HCT116 (cell line): ENCODE results near the gene HTR5A. TPM values are rescaled to one million over a fixed set of nuclear protein-coding genes. Genes with fewer than 3 reads are reported as not detected.

Source experiments
- ATAC-seq: fragments of 200-7000 bp; cut with Tn5 transposase; 2 replicates; pipeline ENCODE4 v1.9.1; 2020; ENCODE audit warnings: mild to moderate bottlenecking, moderate library complexity
- BruUV-seq: library from RNA; stranded (reverse); fragments of 400-500 nt; replicated peaks from 2 replicates; lab custom pipeline; 2021; lab: Mats Ljungman, UMichigan
- CTCF ChIA-PET: fragments of 300-600 bp; sonication (Branson Sonifier 250); formaldehyde crosslinking; loops from one replicate; lab custom pipeline; 2021; ENCODE audit warnings: antibody characterized with exemption; lab: Charles Lee
- POLR2A ChIA-PET: fragments of 300-600, 350-600 bp; sonication (Branson Sonifier 250); formaldehyde crosslinking; loops from one replicate; lab custom pipeline; 2021; ENCODE audit warnings: antibody characterized with exemption; lab: Charles Lee
- RAD21 ChIA-PET, 2 experiments: fragments of 300-600 bp; sonication (Branson Sonifier 250); formaldehyde crosslinking; loops; one replicate each; lab custom pipeline; 2023; ENCODE audit warnings: low total read pairs in 2 of 2; ENCODE audit not compliant: uncharacterized antibody in 2 of 2, unreplicated experiment in 2 of 2, low non-redundant PET in 1 of 2; lab: Charles Lee
- DNase-seq: peaks from one replicate; pipeline ENCODE4 v3.0.0-alpha.2; 2010; ENCODE audit warnings: low read depth, low spot score
- H2AFZ ChIP-seq: fragments of 200-600 bp; shearing (Covaris generic), sonication (generic); 2 replicates; pipeline ENCODE4 v1.6.1; 2017; ENCODE audit warnings: low read depth, mixed run types, mixed read lengths, antibody characterized with exemption, low read length; ENCODE audit not compliant: poor library complexity, severe bottlenecking
- H3K27ac ChIP-seq: 2 replicates; pipeline ENCODE4 v1.5.1; 2012; ENCODE audit warnings: low read depth, low read length
- H3K27me3 ChIP-seq: fragments of 200-600 bp; sonication (generic); 2 replicates; pipeline ENCODE4 v1.6.1; 2016; ENCODE audit warnings: mixed run types, low read length, mixed read lengths; ENCODE audit not compliant: insufficient read depth
- H3K36me3 ChIP-seq, 2 experiments: fragments of 200-500 bp in 1 of 2; fragments of 200-600 bp in 1 of 2; sonication (Bioruptor generic) in 1 of 2; sonication (generic) in 1 of 2; 2 replicates each; pipeline versions ENCODE4 v1.5.1 to v1.6.1; 2014 to 2016; ENCODE audit warnings: low read length in 2 of 2, inconsistent platforms in 1 of 2, mixed read lengths in 1 of 2, mixed run types in 1 of 2; ENCODE audit not compliant: insufficient read depth in 2 of 2, control insufficient read depth in 1 of 2
- H3K4me1 ChIP-seq, 2 experiments: fragments of 200-600 bp in 1 of 2; sonication (generic) in 1 of 2; 2 replicates each; pipeline versions ENCODE4 v1.5.1 to v1.6.1; 2012 to 2017; ENCODE audit warnings: low read length in 2 of 2, inconsistent platforms in 1 of 2, mild to moderate bottlenecking in 1 of 2, mixed read lengths in 1 of 2, mixed run types in 1 of 2, moderate library complexity in 1 of 2; ENCODE audit not compliant: insufficient read depth in 2 of 2, control insufficient read depth in 1 of 2
- H3K4me2 ChIP-seq: fragments of 200-600 bp; sonication (generic); 2 replicates; pipeline ENCODE4 v1.6.1; 2017; ENCODE audit warnings: mixed run types, low read length, mixed read lengths
- H3K4me3 ChIP-seq, 2 experiments: fragments of 200-600 bp in 1 of 2; sonication (generic) in 1 of 2; replicated peaks in 1 of 2; 2 replicates each; pipeline ENCODE4 v1.5.1; 2011 to 2016; ENCODE audit warnings: low read length in 2 of 2, control low read depth in 1 of 2, low read depth in 1 of 2, mild to moderate bottlenecking in 1 of 2, mixed read lengths in 1 of 2, mixed run types in 1 of 2
- H3K79me2 ChIP-seq: fragments of 200-600 bp; sonication (generic); 2 replicates; pipeline ENCODE4 v1.6.1; 2017; ENCODE audit warnings: mild to moderate bottlenecking, mixed run types, low read length, moderate library complexity, mixed read lengths; ENCODE audit not compliant: insufficient read depth
- H3K9ac ChIP-seq: fragments of 200-600 bp; sonication (generic); 2 replicates; pipeline ENCODE4 v1.6.1; 2016; ENCODE audit warnings: low read length, mixed read lengths
- H3K9me2 ChIP-seq: fragments of 200-600 bp; sonication (generic), shearing (Covaris generic); 2 replicates; pipeline ENCODE4 v1.6.1; 2017; ENCODE audit warnings: mixed run types, mild to moderate bottlenecking, moderate library complexity; ENCODE audit not compliant: insufficient read depth
- H3K9me3 ChIP-seq, 2 experiments: fragments of 200-500 bp in 1 of 2; fragments of 200-600 bp in 1 of 2; sonication (Bioruptor generic) in 1 of 2; sonication (generic) in 1 of 2; 2 replicates each; pipeline ENCODE4 v1.6.1; 2014 to 2017; ENCODE audit warnings: low read length in 2 of 2, mixed read lengths in 2 of 2, inconsistent platforms in 1 of 2, low read depth in 1 of 2, mild to moderate bottlenecking in 1 of 2, mixed run types in 1 of 2, moderate library complexity in 1 of 2; ENCODE audit not compliant: control insufficient read depth in 1 of 2, insufficient read depth in 1 of 2
- H4K20me1 ChIP-seq: fragments of 200-600 bp; sonication (generic), shearing (Covaris generic); 2 replicates; pipeline ENCODE4 v1.6.1; 2017; ENCODE audit warnings: mixed run types, mild to moderate bottlenecking, moderate library complexity; ENCODE audit not compliant: insufficient read depth
- CBX3 ChIP-seq: IDR thresholded peaks from 2 replicates; pipeline ENCODE4 v1.6.1; 2012; ENCODE audit warnings: low read depth
- EGR1 ChIP-seq: IDR thresholded peaks from 2 replicates; pipeline ENCODE4 v1.6.1; 2012; ENCODE audit warnings: low read depth
- ELF1 ChIP-seq: IDR thresholded peaks from 2 replicates; pipeline ENCODE4 v1.6.1; 2012; ENCODE audit warnings: low read depth, borderline replicate concordance
- EZH2 ChIP-seq: fragments of 200-600 bp; sonication (generic); IDR thresholded peaks from 2 replicates; pipeline ENCODE4 v1.6.1; 2017; ENCODE audit warnings: antibody characterized with exemption, mixed run types
- EZH2phosphoT487 ChIP-seq: fragments of 200-600 bp; IDR thresholded peaks from 2 replicates; pipeline ENCODE4 v1.6.1; 2018; ENCODE audit warnings: antibody characterized with exemption, borderline replicate concordance
- POLR2AphosphoS5 ChIP-seq: IDR thresholded peaks from 2 replicates; pipeline ENCODE4 v1.6.1; 2011; ENCODE audit warnings: mild to moderate bottlenecking, low read depth, low read length, moderate library complexity
- RAD21 ChIP-seq: IDR thresholded peaks from 2 replicates; pipeline ENCODE4 v1.6.1; 2012; ENCODE audit warnings: low read depth, mild to moderate bottlenecking
- SRF ChIP-seq: IDR thresholded peaks from 2 replicates; pipeline ENCODE4 v1.6.1; 2012; ENCODE audit warnings: low read depth
- TCF7L2 ChIP-seq: IDR thresholded peaks from 2 replicates; pipeline ENCODE4 v1.7.0; 2011; ENCODE audit warnings: borderline replicate concordance, inconsistent platforms; ENCODE audit not compliant: insufficient read depth, insufficient read length; ENCODE audit errors: extremely low read depth
- ZBTB33 ChIP-seq: IDR thresholded peaks from 2 replicates; pipeline ENCODE4 v1.6.1; 2011; ENCODE audit warnings: mild to moderate bottlenecking, low read length, moderate library complexity; ENCODE audit not compliant: insufficient replicate concordance; ENCODE audit errors: extremely low read depth
- intact Hi-C: fragments of 100-400 bp; cut with micrococcal nuclease; formaldehyde crosslinking; loops from 2 replicates; pipeline ENCODE4 v1.10.0; 2022
- total RNA-seq: library from RNA; stranded (reverse); gene quantifications from one replicate; pipeline ENCODE4 v1.2.1, GENCODE V29; 2021; ENCODE audit not compliant: unreplicated experiment

HTR5A gene
- total RNA-seq, 1 experiment from 2014 or later: not detected

- TF ChIP-seq ZBTB33: no peak
- TF ChIP-seq SRF: no peak
Measured at GRCh38 chr7:155069992-155070751, at the start of gene HTR5A (continued).

GRCh38 chr7:155020996-155021395 is 49.1 kb upstream of the HTR5A start:
- ATAC-seq (no peak), DNase-seq (no peak)
- H3K4me1 ChIP-seq: no peaks in the 10 kb centered on the region
- H4K20me1 ChIP-seq: no peaks in the 10 kb centered on the region
- H2AFZ ChIP-seq: no peak overlapping the region
- BruUV-seq: no TSS peak
- RAD21 ChIA-PET: no interaction called here
- no peaks in the 10 kb centered on the region for H3K27me3 ChIP-seq
- no peak overlapping the region for H3K4me3 ChIP-seq
- POLR2A ChIA-PET: no interaction called here
- no peak overlapping the region for H3K9ac ChIP-seq
- no peaks in the 10 kb centered on the region for H3K79me2 ChIP-seq
- no peaks in the 10 kb centered on the region for H3K36me3 ChIP-seq
- H3K27ac ChIP-seq: no peak overlapping the region
- no peak overlapping the region for H3K4me2 ChIP-seq
- intact Hi-C loops: no loop called here
- no peaks in the 10 kb centered on the region for H3K9me3 ChIP-seq
- no peaks in the 10 kb centered on the region for H3K9me2 ChIP-seq
- no peak for TF ChIP-seq EZH2
- TF ChIP-seq POLR2AphosphoS5: no peak
- no peak for TF ChIP-seq CBX3
- TF ChIP-seq ZBTB33: no peak
- no peak for TF ChIP-seq EZH2phosphoT487
- TF ChIP-seq ELF1: no peak
- TF ChIP-seq EGR1: no peak
- TF ChIP-seq RAD21: no peak
- no peak for TF ChIP-seq TCF7L2
- CTCF ChIA-PET: no interaction called here
